ENCODE data around the gene ERG.

ERG gene

DNA sequence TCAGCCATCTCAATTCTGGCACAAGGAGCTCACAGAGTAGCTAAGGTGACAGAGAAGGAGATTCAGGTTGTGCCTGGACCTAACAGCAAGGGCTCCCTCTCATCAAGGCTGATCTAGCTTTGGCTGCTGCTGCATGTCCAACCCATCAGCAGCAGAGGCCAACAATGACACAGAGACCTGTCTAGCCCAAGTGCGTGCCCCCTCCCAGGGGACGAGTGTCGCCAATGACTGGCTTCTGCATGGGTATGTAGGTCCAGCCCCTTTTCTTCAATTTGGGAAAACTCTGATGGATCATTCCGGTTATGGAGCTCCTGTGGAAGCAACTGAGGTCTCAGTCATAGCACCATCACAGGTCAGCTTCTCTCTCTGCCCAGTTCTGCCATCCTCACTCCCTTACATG, 158.1 kb downstream of the ERG start:
- H3K4me1 ChIP-seq (ENCODE audit: low read depth, poor library complexity, severe bottlenecking) = no peaks in the 10 kb centered on the region
- no peak overlapping the region for H3K4me3 ChIP-seq (IDR thresholded peaks at IDR 0.05; ENCODE audit: insufficient read depth, low read depth, low read length)
- H3K27me3 ChIP-seq (ENCODE audit: insufficient read depth, low read depth) = no peaks in the 10 kb centered on the region
- no peaks in the 10 kb centered on the region for H3K79me2 ChIP-seq (ENCODE audit: insufficient read depth, low read depth)
- no peak overlapping the region for H3K9ac ChIP-seq
- H4K20me1 ChIP-seq (ENCODE audit: insufficient read depth) = no peaks in the 10 kb centered on the region
- H3K27ac ChIP-seq = no peak overlapping the region
- no peak overlapping the region for H3K4me2 ChIP-seq
- no peaks in the 10 kb centered on the region for H3K36me3 ChIP-seq (ENCODE audit: insufficient read depth)
- no peak overlapping the region for H2AFZ ChIP-seq (ENCODE audit: low read depth)
- TF ChIP-seq, protein P1, sequence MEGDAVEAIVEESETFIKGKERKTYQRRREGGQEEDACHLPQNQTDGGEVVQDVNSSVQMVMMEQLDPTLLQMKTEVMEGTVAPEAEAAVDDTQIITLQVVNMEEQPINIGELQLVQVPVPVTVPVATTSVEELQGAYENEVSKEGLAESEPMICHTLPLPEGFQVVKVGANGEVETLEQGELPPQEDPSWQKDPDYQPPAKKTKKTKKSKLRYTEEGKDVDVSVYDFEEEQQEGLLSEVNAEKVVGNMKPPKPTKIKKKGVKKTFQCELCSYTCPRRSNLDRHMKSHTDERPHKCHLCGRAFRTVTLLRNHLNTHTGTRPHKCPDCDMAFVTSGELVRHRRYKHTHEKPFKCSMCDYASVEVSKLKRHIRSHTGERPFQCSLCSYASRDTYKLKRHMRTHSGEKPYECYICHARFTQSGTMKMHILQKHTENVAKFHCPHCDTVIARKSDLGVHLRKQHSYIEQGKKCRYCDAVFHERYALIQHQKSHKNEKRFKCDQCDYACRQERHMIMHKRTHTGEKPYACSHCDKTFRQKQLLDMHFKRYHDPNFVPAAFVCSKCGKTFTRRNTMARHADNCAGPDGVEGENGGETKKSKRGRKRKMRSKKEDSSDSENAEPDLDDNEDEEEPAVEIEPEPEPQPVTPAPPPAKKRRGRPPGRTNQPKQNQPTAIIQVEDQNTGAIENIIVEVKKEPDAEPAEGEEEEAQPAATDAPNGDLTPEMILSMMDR (conservative IDR thresholded peaks at IDR 0.05; ENCODE audit: low read depth, low read length) = no peak

DNA sequence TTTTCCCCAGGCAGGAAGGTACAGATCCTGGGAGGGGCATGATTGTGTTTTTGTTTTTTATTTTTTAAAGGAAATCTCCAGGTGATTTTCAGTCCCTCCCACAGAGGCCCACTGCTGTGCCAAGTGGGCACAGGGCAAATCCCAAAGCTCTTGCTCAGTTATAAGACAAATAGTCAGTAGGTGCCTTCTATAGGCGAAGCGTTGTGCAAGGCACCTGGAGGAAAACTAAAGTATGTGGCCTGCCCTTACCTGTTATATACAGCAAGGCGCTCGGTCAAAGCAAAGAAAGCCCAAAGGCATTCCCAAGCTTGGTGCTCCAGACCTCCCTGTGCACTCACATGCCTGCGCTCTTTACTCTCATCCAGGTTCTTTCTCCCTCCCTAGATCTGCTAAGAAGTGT, 160.5 kb downstream of the ERG start:
- Histone ChIP-seq H4K20me1 (ENCODE audit: insufficient read depth) (no peaks in the 10 kb centered on the region), H3K27me3 (ENCODE audit: insufficient read depth, low read depth) (no peaks in the 10 kb centered on the region), H3K4me2 (no peak overlapping the region), H3K9ac (no peak overlapping the region), H2AFZ (ENCODE audit: low read depth) (no peak overlapping the region), H3K79me2 (ENCODE audit: insufficient read depth, low read depth) (no peaks in the 10 kb centered on the region), H3K36me3 (ENCODE audit: insufficient read depth) (no peaks in the 10 kb centered on the region), H3K4me3 (IDR thresholded peaks at IDR 0.05; ENCODE audit: insufficient read depth, low read depth, low read length) (no peak overlapping the region), H3K27ac (no peak overlapping the region), H3K4me1 (ENCODE audit: low read depth, poor library complexity, severe bottlenecking) (no peaks in the 10 kb centered on the region)
- TF ChIP-seq, protein P1 (conservative IDR thresholded peaks at IDR 0.05; ENCODE audit: low read depth, low read length) = no peak

DNA sequence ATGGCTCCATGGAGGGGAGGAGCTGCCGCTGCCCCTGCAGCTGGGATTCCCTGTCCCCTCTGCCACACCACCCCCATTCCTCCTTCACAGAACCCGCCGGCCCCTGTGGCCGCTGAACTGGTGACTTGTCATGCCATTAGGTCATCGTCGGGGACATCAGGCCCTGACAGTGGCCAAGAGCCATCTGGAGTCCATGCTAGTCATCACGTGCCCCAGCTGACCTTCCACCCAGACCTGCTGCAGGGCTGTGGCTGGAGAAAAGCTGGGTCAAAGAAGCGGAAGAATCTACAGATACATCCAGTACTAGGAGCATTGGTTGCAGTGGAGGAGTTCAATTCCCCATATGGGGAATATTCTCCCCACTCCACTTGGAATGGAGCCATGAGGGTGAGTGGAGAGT, 163.4 kb downstream of the ERG start:
- Histone ChIP-seq H3K27ac (no peak overlapping the region), H3K9ac (no peak overlapping the region), H3K4me2 (no peak overlapping the region), H3K4me3 (IDR thresholded peaks at IDR 0.05; ENCODE audit: insufficient read depth, low read depth, low read length) (no peak overlapping the region), H3K4me1 (ENCODE audit: low read depth, poor library complexity, severe bottlenecking) (no peaks in the 10 kb centered on the region), H3K36me3 (ENCODE audit: insufficient read depth) (no peaks in the 10 kb centered on the region), H3K27me3 (ENCODE audit: insufficient read depth, low read depth) (no peaks in the 10 kb centered on the region), H4K20me1 (ENCODE audit: insufficient read depth) (no peaks in the 10 kb centered on the region), H3K79me2 (ENCODE audit: insufficient read depth, low read depth) (no peaks in the 10 kb centered on the region), H2AFZ (ENCODE audit: low read depth) (no peak overlapping the region)
- TF ChIP-seq, protein P1 (conservative IDR thresholded peaks at IDR 0.05; ENCODE audit: low read depth, low read length) = no peak

DNA sequence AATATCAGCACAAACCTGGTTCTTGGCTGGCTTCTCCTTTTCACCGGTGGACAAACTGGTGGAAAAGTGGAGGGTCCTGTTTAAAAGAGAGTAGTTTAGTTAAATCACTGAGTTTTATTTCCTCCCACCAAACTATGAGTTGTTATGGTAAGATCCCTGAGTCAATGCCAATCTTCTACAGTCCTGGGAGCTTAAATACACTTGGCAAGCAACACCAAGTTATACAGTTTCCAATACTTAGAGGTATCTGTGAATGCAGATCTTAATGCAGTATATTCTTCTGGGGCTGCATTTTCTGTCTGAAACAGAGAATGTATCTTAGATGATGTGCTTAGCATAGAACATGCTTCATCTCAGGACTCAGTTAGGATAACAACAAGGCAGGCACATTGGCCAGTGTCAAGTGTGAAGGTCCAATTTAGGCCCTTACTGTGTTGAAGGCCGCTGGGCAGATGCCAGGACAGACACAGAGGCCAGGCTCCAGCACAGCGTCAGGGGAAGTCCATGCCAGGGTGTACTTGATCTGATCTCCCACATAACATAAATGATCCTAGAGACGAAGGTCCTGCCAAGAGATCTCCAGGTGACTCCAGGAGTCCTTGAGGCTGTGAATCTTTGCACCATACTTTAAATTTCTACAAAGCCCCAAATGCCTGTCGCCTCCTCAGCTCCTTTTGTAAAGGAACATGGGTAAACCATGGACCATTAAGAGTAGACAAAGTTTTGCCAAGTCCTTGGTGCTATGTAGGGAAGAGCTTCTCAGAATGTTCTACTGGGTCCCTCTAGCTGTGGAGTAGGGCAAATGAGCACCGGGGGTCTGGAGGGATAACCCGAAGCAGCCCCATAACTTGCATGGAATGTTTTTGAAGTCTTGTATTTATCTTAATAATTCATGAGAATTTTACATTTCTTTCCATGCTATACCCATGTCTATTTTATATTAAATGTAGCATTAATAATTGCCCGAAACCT, 164.7 kb downstream of the ERG start:
- Histone ChIP-seq H3K4me3 (IDR thresholded peaks at IDR 0.05; ENCODE audit: insufficient read depth, low read depth, low read length) (no peak overlapping the region), H3K4me2 (no peak overlapping the region), H3K36me3 (ENCODE audit: insufficient read depth) (no peaks in the 10 kb centered on the region), H2AFZ (ENCODE audit: low read depth) (no peak overlapping the region), H3K27me3 (ENCODE audit: insufficient read depth, low read depth) (no peaks in the 10 kb centered on the region), H3K27ac (no peak overlapping the region), H3K4me1 (ENCODE audit: low read depth, poor library complexity, severe bottlenecking) (no peaks in the 10 kb centered on the region), H3K9ac (no peak overlapping the region), H3K79me2 (ENCODE audit: insufficient read depth, low read depth) (no peaks in the 10 kb centered on the region), H4K20me1 (ENCODE audit: insufficient read depth) (no peaks in the 10 kb centered on the region)
- TF ChIP-seq, protein P1 (conservative IDR thresholded peaks at IDR 0.05; ENCODE audit: low read depth, low read length) = no peak

Measured in KMS-11 (cell line).